ENCODE data around the gene ERMN. TPM values are rescaled to one million over a fixed set of nuclear protein-coding genes. Genes with fewer than 3 reads are reported as not detected.
"Not testable (repeated sequence)": the region's sequence is repeated elsewhere in the genome, so short reads cannot be mapped to it uniquely, and the experiment has no call there.

ERMN gene
- total RNA-seq, 1 experiment from 2014 or later, result not detected

DNA sequence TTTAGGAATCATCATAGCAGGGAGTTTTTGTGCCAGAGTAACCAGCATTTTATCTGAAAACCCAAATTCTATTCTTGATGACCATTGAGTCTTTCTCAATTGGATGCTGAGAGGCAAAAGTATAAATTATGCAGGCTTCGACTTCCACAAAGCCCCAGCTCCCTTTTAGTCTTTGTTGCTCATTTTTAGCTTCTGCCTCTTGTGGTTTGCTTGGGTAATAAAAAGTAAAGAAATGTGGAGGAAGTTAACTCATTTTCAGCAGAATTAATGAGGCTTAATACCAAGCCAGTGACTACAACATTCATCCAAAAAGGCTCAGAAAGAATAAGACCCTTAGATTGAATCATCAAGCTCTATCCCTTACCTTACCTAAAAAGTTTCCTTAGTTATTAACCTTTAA is 18.6 kb downstream of the ERMN start:
- DNase-seq (ENCODE audit: low read depth, low spot score), result peak; percentile 15
- in situ Hi-C loops (cut with HindIII; ENCODE audit: low pct_unique_long_range_greater_than_20kb, low sequenced_read_pairs), result no loop called here

GRCh38 chr2:157305723-157306110 is 19.9 kb downstream of the ERMN start:
- in situ Hi-C loops (cut with HindIII; ENCODE audit: low pct_unique_long_range_greater_than_20kb, low sequenced_read_pairs), result no loop called here
- DNase-seq (ENCODE audit: low read depth, low spot score), result no peak

- no peak for DNase-seq (ENCODE audit: low read depth, low spot score)
- in situ Hi-C loops (cut with HindIII; ENCODE audit: low pct_unique_long_range_greater_than_20kb, low sequenced_read_pairs), result no loop called here
Measured at GRCh38 chr2:157304811-157305722, 20.6 kb downstream of the ERMN start.

- DNase-seq (ENCODE audit: low read depth, low spot score), result no peak
- in situ Hi-C loops (cut with HindIII; ENCODE audit: low pct_unique_long_range_greater_than_20kb, low sequenced_read_pairs), result no loop called here
Measured at GRCh38 chr2:157303612-157304011, 22.0 kb downstream of the ERMN start.

DNA sequence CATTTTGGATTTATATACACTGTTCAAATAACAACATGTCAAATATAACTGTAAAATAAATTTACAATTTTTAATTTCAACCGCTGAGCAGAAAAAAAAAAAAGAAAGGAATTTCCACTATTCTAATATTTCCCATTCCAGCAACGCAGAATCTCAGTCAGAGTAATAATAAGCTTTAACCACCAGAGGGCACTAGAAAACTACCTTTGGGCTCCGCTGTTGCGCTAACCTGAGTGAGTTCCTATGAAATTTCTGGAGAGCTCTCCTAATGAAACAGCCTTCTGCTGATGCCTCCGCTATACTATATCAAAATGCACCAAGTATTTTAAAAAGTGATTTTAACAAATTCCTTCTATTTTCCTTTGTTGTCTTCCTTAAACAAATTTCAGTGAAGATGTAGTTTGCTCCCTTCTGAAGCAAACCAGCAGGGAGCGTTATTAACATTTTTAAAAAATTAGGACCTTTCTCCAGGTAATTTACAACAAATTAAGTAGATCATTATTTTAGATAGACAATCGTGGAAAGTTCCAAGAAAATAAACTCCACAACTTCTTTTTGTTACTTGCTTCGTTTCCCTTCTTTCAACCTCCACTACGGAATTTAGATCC is 23.0 kb downstream of the ERMN start:
- in situ Hi-C loops (cut with HindIII; ENCODE audit: low pct_unique_long_range_greater_than_20kb, low sequenced_read_pairs), result no loop called here
- peak; percentile 74 for DNase-seq (ENCODE audit: low read depth, low spot score)

- no peak for DNase-seq (ENCODE audit: low read depth, low spot score)
- in situ Hi-C loops (cut with HindIII; ENCODE audit: low pct_unique_long_range_greater_than_20kb, low sequenced_read_pairs), result no loop called here
Measured at GRCh38 chr2:157301307-157301706, 24.3 kb downstream of the ERMN start.

DNA sequence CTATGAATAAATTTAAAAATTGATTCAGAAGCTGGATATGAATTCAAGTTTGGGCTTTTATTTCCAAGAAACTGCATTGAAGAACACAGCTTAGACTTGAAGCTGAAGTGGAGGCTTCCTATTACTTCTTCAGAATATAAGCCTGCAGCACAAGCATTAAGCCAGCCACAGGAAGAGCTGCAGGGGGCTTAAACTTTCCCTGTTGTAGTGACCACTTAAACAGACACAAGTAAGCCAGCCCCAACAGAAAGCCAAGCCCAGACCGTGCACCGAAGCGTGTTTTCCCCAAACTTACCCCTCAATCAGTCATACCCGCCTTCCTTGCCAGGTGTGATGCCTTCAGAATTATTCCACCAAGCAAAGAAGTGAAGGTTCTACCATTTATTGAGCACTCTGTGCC is 28.7 kb downstream of the ERMN start:
- in situ Hi-C loops (cut with HindIII; ENCODE audit: low pct_unique_long_range_greater_than_20kb, low sequenced_read_pairs), result no loop called here
- DNase-seq (ENCODE audit: low read depth, low spot score), result no peak

GRCh38 chr2:157296490-157296889 is 29.1 kb downstream of the ERMN start:
- in situ Hi-C loops (cut with HindIII; ENCODE audit: low pct_unique_long_range_greater_than_20kb, low sequenced_read_pairs), result no loop called here
- DNase-seq (ENCODE audit: low read depth, low spot score), result no peak

GRCh38 chr2:157292853-157293252 is 32.8 kb downstream of the ERMN start:
- in situ Hi-C loops (cut with HindIII; ENCODE audit: low pct_unique_long_range_greater_than_20kb, low sequenced_read_pairs), result no loop called here

GRCh38 chr2:157291018-157291417 is 34.6 kb downstream of the ERMN start:
- DNase-seq (ENCODE audit: low read depth, low spot score), result no peak
- in situ Hi-C loops (cut with HindIII; ENCODE audit: low pct_unique_long_range_greater_than_20kb, low sequenced_read_pairs), result no loop called here

More at GRCh38 chr2:157292853-157293252, 32.8 kb downstream of the ERMN start:
- DNase-seq (ENCODE audit: low read depth, low spot score), result no peak

DNA sequence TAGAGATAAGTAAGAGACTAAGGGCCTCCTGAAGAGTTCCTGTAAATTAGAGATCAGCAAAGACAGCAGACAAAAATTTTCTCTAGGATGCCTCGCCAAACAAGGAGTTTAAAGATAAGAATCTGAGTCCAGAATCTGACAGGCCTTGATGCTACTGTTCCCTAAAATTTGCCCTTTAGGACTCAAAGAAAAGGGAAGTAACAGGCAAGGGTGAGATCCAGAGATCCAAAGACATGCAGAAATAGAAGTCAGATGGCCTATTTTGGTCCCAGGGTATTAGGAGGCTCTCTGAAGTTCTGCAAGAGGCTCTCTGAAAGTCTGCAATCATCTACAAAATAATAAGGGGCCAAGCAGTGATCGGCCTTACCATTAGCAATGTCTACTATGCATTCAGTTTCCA is 35.1 kb downstream of the ERMN start:
- DNase-seq (ENCODE audit: low read depth, low spot score), result no peak
- in situ Hi-C loops (cut with HindIII; ENCODE audit: low pct_unique_long_range_greater_than_20kb, low sequenced_read_pairs), result no loop called here

DNA sequence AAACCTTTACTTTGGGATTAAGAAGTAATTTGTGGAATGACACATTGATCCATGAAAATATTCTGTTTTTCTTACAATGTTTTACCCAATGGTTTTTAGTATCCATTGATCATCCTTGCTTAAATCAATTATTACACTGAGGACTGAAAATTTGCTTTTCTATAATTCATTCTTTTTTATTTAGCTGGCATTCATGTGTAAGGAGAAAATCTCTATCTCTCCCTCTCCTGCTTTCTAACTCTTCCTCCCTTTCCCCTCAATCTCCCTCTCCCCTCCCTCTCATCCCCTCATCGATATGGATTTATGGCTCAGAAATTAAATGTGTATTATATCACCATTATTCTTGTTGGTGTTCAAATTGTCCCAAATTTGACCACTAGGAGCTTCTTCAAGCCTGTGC is 38.5 kb downstream of the ERMN start:
- DNase-seq (ENCODE audit: low read depth, low spot score), result no peak
- in situ Hi-C loops (cut with HindIII; ENCODE audit: low pct_unique_long_range_greater_than_20kb, low sequenced_read_pairs), result no loop called here

DNA sequence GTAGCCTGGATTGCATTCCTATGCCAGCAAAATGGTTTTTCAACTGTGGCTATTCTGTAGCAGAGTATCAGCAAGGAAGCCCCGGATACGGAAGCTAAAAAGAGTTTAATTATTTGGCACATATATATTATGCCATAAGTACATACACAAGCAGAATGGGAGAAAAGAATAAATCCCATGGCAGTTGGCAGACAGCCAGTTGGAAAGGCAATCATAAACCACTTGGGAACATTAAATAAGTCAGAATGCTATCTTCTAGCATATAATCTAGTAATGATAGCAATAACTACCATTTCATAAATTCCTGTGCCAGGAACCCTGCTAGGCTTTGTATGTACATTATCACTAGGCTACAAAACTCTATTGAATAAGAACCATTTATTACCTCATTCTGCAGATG is 42.2 kb downstream of the ERMN start:
- no peak for DNase-seq (ENCODE audit: low read depth, low spot score)
- in situ Hi-C loops (cut with HindIII; ENCODE audit: low pct_unique_long_range_greater_than_20kb, low sequenced_read_pairs), result no loop called here

- in situ Hi-C loops (cut with HindIII; ENCODE audit: low pct_unique_long_range_greater_than_20kb, low sequenced_read_pairs), result no loop called here
- DNase-seq (ENCODE audit: low read depth, low spot score), result no peak
Measured at GRCh38 chr2:157281316-157281715, 44.3 kb downstream of the ERMN start.

GRCh38 chr2:157279311-157279710 is 46.3 kb downstream of the ERMN start:
- in situ Hi-C loops (cut with HindIII; ENCODE audit: low pct_unique_long_range_greater_than_20kb, low sequenced_read_pairs); DNase-seq (ENCODE audit: low read depth, low spot score): not testable (repeated sequence)

GRCh38 chr2:157271590-157272203 is 53.9 kb downstream of the ERMN start:
- DNase-seq (ENCODE audit: low read depth, low spot score), result no peak
- in situ Hi-C loops (cut with HindIII; ENCODE audit: low pct_unique_long_range_greater_than_20kb, low sequenced_read_pairs), result no loop called here

- in situ Hi-C loops (cut with HindIII; ENCODE audit: low pct_unique_long_range_greater_than_20kb, low sequenced_read_pairs), result no loop called here
- DNase-seq (ENCODE audit: low read depth, low spot score), result no peak
Measured at GRCh38 chr2:157269922-157270321, 55.7 kb downstream of the ERMN start.

DNA sequence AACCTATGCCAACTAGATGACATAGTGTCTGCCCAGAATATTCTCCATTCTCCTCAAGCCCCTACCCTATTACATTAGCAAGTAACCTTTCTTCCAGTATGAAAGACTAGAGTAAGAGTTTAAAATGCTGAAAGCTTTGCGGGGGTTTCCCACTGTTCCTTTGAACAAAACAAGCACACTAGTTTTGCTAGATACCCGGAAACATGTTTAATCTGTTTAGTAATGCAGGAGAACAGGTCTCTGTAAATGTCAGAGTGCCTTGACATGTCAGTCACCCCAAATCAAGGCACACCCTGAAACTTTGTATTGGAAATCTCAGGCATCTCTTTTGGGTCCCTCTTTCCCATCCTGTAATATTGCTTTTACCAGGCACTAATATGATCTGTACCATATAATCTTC is 56.6 kb downstream of the ERMN start:
- no peak for DNase-seq (ENCODE audit: low read depth, low spot score)
- in situ Hi-C loops (cut with HindIII; ENCODE audit: low pct_unique_long_range_greater_than_20kb, low sequenced_read_pairs), result no loop called here
